ENCODE results near the gene CDH23.

The CDH23 gene

GRCh38 chr10:71638822-71639719 lies 242.4 kb downstream of the CDH23 start:
- ChIA-PET POLR2A (no interaction called here), CTCF (interaction anchor here (0.8 to 1.4 kb wide), 2 partner anchors 172 to 320 kb away, joined by 3 read pairs; partner anchors contain the start of gene SLC29A3)
- H3K4me3 ChIP-seq (ENCODE audit: low read depth, low read length), result no peak overlapping the region
- no peak for TF ChIP-seq CTCF (IDR thresholded peaks at IDR 0.05; ENCODE audit: insufficient read depth, low read length, missing control alignments)
- no peak for DNase-seq (ENCODE audit: low read depth, low spot score)

DNA sequence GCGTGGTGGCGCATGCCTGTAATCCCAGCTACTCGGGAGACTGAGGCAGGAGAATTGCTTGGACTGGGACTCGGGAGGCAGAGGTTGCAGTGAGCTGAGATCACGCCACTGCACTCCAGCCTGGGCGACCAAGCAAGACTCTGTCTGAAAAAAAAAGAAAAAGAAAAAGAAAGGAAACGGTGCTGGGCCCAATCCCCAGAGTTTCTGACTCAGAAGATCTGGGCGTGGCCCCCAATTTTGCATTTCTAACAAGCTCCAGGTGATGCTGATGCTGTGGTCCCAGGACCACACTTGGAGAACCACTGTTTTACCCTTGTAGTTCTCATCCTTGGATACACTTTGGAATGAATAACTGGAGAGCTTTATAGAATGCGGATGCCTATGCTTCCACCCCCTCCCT lies 243.9 kb downstream of the CDH23 start:
- ChIA-PET CTCF (interaction anchor here (1.4 kb wide), 1 partner anchor 170 kb away, joined by 3 read pairs; no protein-coding TSS in a partner anchor), POLR2A (no interaction called here)
- DNase-seq (ENCODE audit: low read depth, low spot score), result no peak
- no peak for TF ChIP-seq CTCF (IDR thresholded peaks at IDR 0.05; ENCODE audit: insufficient read depth, low read length, missing control alignments)
- H3K4me3 ChIP-seq (ENCODE audit: low read depth, low read length), result no peak overlapping the region

GRCh38 chr10:71641449-71641848 lies 244.7 kb downstream of the CDH23 start:
- DNase-seq (ENCODE audit: low read depth, low spot score), result no peak
- ChIA-PET POLR2A (no interaction called here), CTCF (interaction anchor here (0.7 kb wide), 1 partner anchor 32 kb away, joined by 3 read pairs; no protein-coding TSS in a partner anchor)
- TF ChIP-seq CTCF (IDR thresholded peaks at IDR 0.05; ENCODE audit: insufficient read depth, low read length, missing control alignments), result no peak
- no peak overlapping the region for H3K4me3 ChIP-seq (ENCODE audit: low read depth, low read length)

DNA sequence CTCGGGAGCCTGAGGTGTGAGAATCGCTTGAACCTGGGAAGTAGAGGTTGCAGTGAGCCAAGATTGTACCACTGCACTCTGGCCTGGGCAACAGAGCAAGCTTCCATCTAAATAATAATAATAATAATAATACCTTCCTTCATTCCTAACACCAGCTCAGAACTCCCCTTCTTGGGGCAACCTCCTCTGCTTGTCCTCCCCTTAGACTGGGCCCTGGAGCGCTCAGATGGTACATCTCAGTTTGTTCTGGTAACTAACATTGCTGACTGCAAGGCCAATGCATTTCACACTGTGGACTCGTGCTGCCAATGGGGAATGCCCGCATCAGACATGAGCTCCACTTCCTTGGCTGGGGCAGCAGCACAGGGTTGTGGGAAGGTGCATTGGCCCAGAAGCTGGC lies 245.3 kb downstream of the CDH23 start:
- ChIA-PET POLR2A (no interaction called here), CTCF (interaction anchor here (0.6 to 0.7 kb wide), 4 partner anchors 8 to 717 kb away, joined by 3 read pairs; no protein-coding TSS in a partner anchor)
- TF ChIP-seq CTCF (IDR thresholded peaks at IDR 0.05; ENCODE audit: insufficient read depth, low read length, missing control alignments), result no peak
- no peak overlapping the region for H3K4me3 ChIP-seq (ENCODE audit: low read depth, low read length)
- DNase-seq (ENCODE audit: low read depth, low spot score), result no peak

DNA sequence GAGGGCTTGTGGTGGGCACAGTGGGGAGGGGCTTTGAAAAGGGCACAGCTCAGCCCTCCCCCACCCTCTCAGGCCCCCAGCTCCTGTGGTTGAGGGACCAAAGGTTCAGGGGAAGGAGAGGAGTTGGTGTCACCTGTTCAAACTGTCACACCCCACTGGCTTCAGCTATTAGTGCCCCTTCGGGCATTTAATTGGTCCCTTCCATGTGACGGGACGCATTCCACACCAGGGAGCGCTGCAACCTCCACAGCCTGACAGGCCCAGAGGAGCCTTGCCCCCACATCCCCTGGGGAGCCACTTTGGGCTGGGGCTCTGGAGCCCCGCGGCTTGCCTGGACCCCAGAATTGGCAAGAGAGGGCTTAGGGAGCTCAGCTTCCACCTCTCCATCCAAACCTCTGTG lies 247.2 kb downstream of the CDH23 start:
- no peak for TF ChIP-seq CTCF (IDR thresholded peaks at IDR 0.05; ENCODE audit: insufficient read depth, low read length, missing control alignments)
- DNase-seq (ENCODE audit: low read depth, low spot score), result no peak
- ChIA-PET POLR2A (no interaction called here), CTCF (no interaction called here)
- H3K4me3 ChIP-seq (ENCODE audit: low read depth, low read length), result no peak overlapping the region

DNA sequence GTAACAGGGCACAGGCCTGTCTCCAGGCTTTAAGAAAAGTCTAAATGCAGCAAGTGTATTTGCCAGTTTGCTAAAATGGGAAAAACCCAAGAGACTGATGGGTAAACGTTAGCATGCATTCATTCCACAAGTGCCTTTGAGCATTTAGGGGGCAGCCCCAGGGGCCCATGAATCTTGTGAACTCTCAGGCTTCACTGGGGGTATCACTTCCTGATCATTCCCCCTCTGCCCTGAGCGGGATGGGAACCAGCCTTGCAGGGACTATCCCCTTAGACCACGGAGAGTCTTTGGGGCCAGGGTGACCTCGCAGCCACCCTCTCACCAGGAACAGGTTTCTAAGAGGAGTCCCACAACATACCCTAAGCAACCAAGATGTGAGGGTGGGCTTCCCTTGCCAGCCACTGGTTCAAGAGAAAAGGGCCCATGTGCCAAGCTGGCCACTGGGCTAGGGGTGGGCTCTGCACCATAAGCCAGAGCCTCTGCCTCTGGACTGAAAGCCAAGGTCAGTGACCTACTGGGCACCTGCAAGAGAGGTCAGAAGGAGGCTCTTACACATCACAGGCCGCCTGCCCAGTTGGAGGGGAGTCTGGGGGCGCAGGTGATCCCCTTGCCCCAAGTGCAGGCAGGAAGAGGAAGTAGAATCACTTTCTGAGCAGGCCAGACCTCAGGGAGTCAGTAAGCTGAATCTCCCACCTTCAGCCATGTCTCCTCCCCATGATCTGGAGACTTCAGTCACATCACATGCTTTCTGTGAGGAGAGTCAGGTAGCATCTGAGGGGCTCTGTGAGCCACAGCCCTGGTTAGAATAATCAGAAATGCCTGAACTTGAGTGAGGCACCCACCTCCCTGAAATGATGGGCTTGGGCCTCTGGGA lies 247.8 kb downstream of the CDH23 start:
- H3K4me3 ChIP-seq (ENCODE audit: low read depth, low read length), result no peak overlapping the region
- no peak for TF ChIP-seq CTCF (IDR thresholded peaks at IDR 0.05; ENCODE audit: insufficient read depth, low read length, missing control alignments)
- ChIA-PET POLR2A (no interaction called here), CTCF (no interaction called here)
- no peak for DNase-seq (ENCODE audit: low read depth, low spot score)
